Stimulated activated CD8-positive, alpha-beta memory T cell treated with anti-CD3 and anti-CD28 coated beads, Interleukin-7, amount 100 ng/mL, for 24 hours (primary cell): ENCODE results near the gene CCDC38.
A peak's percentile ranks its signal among the peaks of the same experiment; 100 is the strongest.
"Not testable (repeated sequence)": the region's sequence is repeated elsewhere in the genome, so short reads cannot be mapped to it uniquely, and the experiment has no call there.

Experiments
- DNase-seq: peaks from one replicate; pipeline ENCODE4 v3.0.0-alpha.2; 2020; ENCODE audit warnings: low read depth

Gene CCDC38

DNA sequence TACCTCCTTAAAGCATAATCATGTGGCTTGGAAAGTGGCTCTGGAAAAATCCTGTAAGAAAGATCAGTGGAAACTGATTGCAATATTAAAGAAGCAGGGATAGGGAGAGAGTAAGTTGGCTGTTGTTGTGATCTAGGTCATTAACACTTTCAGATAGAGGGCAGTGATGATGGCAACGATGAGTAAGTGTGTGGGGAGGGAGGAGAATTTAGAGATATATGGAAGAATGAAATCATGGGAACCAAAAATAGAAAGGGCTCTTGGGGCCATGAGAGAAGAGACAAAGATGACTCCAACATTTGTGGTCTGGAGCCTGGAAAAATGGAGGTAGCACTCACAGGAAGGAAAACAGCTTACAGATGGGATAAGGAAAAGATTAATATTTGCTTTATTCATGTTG lies 60.3 kb downstream of the CCDC38 start:
- DNase-seq: no peak

DNA sequence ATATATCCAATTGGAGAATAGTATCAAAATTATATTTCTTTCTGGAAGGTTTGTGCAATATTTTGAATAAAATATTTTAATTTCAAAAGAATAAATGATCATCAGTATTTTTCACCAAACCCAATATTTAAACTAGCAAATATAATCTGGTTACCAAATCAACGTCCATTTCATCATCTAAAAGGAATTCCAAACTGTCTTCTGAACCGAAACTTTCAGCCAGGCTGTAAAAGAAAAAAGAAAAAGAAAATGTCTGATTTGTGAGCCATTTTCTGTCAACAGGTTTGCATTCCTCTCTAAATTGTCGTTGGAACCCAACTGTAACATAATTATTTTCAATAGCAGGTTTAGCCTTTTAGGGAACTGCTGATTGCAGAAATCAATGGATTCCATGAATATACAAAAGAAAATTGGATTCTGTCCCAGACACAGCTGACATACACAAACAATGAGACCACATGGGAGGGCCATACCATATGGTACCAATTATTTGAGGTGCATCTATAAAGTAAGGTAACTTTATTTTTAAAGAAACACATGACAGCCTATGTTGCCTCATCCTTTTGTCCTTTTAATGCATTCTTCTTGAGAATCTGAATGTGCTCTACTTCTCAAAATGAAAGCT lies 61.0 kb downstream of the CCDC38 start:
- DNase-seq: no peak

DNA sequence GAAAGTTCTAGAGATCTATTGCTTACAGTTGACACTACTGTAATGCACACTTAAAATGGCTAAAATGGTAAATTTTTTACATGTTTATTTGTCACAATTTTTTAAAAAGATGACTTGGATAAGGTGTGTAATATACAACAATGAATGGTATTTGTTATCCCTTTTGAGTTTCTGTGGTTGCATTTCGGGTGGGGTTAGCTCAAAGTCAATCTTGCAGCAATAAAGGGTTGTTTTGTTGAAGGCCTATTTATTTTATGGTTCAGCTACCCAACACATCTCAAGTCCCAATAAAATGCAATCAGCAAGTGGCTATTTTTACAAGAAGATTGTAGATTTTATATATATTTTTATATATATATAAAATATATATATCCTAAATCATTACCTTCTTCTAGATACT lies 61.5 kb downstream of the CCDC38 start:
- DNase-seq: no peak

DNA sequence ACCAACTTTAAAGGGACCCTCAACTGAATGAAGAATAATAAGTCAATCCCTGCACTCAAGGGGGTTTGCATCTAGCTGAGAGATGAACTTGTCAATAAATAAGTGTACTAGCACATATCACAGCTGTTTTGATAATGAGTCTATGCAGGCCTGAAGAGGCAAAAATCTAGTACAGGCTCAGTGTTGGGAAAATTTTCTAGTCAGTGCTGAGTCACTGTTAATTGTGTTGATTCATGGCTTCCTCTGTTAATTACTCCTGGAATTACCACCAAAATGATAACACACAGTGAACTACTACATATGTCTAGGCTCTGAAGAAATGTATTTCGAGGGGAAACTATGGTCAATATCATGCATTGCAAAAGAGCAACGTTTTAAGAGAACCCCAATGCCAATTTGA lies 64.8 kb downstream of the CCDC38 start:
- no peak for DNase-seq

DNA sequence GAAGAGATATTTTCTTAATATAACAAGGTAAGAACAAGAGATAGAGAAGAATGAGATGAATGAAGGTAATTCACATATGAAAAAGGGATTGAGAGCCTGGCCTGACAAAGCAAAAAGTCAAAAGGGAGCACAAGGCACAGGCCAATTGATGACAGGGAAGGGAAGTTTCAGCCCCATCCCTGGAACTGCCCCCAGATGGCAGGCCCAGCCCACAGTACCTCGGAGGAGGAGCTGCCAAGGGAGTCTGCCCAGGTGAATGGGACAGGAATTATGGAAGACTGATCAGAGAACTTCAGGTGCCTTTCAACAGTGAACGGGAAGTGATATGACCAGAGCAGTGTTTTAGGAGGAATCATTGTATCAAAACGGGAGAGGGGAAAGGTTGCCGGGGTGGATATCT lies 68.0 kb downstream of the CCDC38 start:
- no peak for DNase-seq

DNA sequence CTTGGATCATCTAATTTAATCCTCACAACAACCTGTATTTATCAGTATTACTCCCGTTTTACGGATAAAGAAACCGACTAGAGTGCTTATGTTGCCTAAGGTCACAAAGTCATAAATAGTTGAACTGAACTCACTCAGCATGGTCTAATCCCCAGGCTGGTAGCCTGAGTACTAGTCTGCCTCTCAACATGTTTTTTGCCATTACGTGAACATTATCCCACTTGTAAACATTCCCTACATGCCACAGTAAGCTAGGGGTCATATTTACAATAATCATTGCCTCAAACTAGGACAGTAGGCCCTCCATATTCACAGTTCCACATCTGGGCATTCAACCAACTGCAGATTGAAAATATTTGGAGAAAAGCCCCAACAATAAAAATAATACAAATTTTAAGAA lies 71.5 kb downstream of the CCDC38 start:
- no peak for DNase-seq

DNA sequence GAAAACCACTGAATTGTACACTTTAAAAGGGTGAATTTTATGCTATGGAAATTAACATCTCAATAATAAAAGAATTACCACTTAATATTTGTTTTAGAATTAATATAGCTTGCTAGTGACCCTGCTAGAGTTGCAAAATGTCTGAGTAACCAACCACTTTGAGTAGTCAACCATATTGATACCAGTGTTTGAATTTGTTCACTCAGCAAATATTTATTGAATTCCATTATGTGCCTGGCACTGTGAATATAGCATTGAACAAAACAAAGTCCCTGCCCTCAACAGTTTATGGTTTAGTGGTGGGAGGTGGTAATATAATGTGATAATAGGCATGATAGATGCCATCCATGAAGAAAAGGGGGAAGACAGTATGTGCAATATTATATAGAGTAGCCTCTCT lies 79.1 kb downstream of the CCDC38 start:
- no peak for DNase-seq

DNA sequence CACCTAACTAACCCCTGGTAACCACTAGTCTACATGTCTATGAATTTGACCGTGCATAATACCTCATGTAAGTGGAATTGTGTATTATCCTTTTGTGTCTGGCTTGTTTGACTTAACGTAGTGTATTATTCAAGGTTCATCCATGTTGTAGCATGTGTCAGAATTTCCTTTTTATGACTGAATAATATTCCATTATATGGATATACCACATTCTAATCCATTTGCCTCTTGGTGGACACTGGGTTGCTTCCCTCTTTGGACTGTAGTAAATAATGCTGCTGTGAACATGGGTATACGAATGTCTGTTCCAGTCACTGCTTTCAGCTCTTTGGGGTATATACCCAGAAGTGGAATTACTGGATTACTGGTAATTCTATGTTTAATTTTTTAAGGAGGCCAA lies 80.4 kb downstream of the CCDC38 start:
- no peak for DNase-seq

DNA sequence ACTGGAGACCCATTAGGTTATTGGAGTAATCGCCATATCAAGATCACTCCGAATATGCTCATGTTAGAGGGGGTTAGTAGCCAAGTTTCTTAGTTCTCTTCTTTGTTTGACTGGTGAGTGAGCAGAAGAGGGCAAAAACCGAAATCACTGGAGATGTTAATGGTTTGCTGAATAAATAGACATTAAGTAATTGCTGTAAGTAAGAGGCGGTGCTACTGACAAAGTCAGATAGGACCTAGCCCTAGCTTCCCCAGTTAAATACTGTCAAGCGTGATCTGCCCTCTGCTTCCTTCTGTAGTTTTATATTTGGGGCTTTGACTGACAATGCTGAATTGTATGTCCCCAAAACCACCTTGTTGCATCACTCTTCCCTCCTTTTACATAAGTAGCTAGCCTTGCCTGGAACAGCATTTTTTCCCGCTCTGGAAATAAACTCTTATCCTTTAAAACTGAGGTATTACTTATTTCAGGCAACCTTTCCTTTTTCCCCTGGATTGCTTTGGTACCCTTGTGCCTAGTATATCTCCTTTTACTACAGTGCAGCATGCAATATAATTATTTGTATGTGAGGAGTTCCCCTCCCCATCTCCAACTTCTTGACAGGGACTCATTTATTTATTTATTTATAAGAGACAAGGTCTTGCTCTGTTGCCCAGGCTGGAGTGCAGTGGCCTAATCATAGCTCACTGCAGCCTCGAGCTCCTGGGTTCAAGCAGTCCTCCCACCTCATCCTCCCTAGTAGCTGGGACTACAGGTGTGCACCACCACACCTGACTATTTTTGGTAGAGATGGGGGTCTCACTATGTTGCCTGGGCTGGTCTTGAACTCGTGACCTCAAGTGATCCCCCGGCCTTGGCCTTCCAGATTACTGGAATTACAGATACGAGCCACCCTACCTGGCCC lies 82.2 kb downstream of the CCDC38 start:
- DNase-seq: no peak

DNA sequence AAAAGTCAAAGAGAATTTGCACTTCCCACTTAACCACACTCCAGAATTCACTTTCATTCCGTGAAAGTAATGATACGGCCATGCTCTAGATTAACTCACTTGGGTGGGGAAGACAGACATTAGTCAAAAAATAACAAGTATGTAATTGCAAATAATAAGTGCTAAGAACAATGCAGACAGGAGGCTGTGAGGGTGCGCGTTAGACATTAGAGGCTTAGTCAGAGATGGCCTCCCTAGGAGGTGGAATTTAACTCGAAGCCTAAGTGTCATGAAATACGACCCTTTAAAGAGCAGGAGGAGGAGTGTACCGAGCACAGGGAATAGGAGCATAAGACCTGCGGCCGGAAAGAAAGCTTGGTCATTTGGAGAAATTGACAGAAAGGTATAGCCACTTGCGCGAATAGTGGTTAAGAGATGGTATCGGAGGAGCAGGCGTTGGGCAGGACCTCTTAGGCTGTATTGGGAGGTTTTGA lies 83.0 kb downstream of the CCDC38 start:
- no peak for DNase-seq

DNA sequence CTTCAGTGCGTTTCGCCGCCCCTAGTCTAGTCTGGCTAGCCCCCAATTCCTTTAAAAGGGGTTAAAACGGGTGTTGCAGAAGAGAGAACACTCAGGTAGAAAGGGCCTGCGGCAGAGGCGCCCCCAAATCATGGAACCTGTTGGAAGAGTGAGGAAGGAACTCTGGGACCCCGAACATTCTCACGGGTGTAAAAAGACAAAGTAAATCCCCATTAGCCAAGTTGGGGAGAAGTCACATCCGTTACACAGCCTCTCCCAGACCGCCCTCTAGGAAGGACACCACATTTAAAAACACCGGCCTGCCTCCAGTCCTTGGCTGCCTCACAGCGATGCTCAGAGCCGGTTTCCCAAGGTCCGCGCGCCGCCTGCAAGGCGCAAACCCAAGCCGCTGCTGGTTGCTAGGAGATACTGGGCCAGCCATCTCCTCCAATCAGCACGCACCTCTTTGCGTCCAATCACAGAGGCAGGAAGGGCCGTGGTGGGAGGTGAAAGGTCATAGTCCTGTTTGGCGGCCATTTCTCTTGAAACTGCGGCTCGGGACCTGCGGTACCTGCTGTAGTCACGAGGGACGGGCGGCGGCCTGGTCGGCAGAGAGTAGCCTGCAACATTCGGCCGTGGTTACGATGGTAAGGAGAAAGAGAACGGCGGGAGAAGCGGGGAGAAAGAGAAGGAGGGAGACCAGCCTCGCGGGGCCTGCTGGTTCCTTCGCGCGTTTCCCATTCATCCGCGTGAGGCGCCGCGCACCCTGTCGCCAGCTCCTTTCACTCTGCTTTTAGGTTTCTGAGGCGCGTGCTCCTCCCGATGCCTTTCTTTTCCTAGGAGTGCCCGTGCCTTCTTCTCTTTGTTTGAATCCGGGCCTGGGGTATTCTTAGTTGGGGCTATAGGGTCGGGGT lies 83.7 kb downstream of the CCDC38 start, which contains the start of gene SNRPF:
Gene SNRPF, plus strand, starts transcription at position 502 of the 893 bp plus-strand sequence. Its CDS starts 122 bp downstream, at position 624.
- DNase-seq: peak; percentile 87

DNA sequence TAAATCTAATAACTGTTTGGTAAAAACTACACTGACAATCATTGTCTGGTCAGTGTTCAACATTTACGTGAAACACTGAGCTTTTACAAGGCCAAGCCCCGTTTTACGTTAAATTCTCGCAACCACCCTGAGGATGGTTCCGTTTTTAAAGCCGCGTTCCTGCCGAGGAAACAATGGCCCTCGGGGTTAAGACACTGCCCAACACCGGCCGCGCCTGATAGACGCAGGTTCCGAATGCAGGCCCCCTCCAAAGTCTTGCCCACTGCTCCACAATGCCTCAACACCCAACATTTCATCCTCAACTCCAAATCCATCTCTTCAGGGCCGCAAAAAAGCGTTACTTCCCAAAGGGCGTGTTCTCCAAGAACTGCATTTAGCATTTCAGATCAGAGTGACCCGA lies 84.6 kb downstream of the CCDC38 start:
- DNase-seq: no peak

DNA sequence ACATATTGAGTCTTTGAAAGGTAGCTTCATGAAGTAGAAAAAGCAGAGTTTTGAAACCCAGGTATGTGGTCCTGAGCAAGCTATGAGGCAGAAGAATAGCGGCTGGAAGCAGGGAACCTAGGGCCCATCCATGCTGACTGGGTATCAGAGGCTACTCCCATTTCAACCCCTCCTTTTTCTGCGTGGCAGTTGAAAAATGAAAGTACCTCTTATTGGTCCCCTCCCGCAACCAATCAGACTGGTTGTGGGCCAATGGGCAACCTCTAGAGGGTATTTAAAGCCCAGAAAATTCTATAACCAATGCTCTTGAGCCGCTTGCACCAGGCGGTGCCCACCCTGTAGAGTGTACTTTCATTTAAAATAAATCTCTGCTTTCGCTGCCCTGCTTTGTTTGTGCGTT lies 85.3 kb downstream of the CCDC38 start:
- DNase-seq: no peak

DNA sequence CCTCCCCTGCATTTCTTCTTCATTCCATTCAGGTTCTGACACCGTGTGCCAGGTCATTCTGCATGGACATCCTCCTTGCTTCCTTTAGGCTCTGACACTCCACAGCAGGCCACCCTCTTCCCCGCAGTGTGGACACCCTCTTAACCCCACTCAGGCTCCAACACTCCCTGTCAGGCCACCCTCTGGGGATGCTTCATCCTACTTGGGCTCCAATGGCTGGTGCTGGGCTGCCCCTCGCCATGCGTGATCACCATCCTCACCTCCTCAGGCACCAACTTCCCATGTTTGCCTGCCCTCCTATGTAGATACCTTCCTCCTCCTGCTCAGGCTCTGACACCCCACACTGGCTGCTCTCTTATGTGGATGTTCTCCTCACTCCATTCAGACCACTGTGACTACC lies 90.3 kb downstream of the CCDC38 start:
- DNase-seq: no peak

DNA sequence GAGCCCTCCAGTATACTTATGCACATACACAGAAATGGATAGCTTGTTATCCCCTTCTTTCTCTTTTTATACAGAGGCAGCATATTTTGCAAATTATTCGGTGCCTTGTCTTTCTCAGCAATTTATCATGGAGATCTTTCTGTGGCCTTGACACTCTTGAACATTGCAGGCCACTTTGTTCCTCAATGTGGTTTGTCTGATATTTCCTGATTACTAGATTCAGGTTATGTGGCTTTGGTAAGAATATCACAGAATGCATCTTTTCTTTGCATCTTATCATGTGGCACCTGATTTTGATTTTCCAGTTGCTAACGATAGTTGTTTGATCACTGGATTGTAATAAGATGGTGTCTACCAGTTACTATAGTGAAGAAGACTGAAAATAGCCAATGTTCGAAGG lies 90.8 kb downstream of the CCDC38 start:
- no peak for DNase-seq

DNA sequence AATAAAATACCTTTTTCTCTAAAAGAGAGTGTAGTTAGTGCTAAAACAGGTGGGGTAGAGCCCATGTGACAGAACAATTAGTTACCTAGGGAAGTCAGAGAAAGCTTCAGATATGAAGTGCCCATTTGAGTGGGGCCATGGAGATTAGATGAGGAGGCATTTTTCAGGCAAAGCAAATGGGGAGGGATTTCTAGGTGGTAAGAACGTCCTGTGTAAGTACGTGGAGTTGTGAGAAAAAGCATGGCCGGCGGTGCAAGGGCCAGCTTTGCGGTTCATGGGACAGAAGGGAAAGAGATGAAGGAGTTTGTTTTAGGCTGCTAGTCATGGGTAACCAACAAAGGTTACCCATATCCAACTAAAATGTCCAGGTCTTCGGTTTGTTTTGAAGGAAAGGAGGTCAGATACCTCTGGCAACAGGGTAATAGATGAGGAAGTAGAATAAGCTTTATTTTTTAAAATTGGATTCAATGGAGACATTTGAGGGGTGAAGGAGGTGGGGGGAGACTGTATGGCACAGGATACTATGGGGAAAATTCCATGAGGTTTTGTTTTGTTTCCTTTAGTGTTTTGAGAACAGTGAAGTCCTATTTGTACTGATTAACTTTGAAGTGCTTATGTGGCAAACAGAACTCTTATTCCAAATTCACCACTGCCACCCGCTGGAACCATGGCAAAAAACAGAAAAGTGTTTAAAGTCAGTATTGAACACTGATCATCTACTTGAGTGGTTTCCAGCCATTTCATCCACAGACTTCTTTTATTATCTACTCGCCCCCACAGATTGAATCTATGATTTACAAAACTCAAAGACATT lies 93.6 kb downstream of the CCDC38 start:
- no peak for DNase-seq

DNA sequence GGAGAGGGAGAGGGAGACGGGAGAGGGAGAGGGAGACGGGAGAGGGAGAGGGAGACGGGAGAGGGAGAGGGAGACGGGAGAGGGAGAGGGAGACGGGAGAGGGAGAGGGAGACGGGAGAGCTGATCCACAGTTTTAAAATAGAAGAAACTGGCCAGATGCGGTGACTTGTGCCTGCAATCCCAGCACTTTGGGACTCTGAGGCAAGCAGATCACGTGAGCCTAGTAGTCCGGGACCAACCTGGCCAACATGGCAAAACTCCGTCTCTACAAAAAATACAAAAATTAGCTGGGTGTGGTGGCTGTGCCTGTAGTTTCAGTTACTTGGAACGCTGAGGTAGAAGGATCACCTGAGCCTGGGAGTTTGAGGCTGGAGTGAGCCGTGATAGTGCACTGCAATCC lies 100.0 kb downstream of the CCDC38 start:
- DNase-seq: not testable (repeated sequence)

DNA sequence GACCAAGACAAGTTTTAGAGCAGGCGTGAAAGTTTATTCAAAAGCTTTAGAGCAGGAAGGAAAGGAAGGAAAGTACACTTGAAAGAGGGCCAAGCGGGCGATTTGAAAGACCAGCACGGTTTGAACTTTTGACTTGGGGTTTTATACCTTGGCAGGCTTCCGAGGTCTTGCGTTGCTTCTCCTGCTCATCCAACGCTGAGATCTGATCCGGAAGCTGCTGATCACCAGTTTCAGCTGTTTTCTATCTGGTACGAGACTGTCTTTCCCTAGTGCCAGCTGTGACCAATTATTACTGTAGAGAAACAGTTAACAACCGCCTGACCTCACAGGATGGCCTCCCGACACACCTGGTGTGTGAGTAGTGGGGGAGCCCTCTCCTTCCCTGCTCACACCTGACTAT lies 104.3 kb downstream of the CCDC38 start:
- no peak for DNase-seq

DNA sequence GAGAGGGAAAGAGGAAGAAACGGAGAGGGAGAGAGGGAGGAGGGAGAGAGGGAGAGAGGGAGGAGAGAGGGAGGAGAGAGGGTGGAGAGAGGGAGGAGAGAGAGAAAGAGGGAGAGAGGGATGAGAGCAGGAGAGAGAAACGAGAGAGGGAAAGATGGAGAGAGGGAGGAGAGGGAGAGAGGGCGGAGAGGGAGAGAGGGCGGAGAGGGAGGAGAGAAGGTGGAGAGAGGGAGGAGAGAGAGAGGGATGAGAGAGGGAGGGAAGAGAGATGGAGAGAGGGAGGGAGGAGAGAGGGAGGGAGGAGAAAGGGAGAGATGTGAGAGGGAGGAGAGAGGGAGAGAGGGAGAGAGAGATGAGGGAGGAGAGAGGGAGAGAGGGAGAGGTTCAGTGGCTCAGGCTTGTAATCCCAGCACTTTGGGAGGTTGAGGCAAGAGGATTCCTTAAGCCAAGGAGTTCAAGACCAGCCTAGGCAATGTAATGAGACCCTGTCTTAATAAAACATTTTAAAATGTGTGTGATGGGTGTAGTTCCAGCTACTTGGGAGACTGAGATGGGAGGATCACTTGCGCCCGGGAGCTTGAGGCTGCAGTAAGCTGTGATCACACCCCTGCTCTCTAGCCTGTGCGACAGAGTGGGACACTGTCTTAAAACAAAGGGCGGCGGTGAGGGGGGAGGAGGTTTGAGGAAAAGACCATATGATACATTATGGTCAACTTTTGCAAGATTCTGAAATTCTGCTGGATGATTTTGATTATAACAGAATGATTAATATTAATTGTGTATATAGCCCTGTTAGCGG lies 105.0 kb downstream of the CCDC38 start:
- no peak for DNase-seq

DNA sequence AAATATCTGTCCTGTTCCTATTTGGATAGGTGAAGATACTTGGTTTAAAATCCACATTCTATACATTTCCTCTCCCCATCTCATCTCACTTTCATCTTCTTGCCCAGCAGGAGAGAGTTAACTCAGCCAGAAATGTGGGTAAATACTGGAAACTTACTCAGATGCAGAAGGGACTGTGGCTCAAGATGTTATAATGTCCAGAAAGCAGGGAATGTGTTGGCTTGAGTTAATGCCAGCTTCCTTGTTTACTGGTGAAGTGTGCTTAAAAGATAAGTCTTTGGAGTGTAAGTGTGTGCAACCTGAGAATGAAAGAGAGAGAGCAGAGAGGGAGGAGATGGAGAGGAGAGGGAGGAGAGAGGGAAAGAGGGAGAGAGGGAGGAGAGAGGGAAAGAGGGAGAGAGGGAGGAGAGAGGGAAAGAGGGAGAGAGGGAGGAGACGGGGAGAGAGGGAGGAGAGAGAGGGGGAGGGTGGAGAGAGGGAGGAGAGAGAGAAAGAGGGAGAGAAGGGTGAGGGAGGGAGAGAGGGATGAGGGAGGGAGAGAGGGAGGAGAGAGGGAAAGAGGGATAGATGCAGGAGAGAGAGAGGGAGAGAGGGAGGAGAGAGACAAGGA lies 105.7 kb downstream of the CCDC38 start:
- DNase-seq: no peak
